ENCODE results near the gene PMF1.

The PMF1 gene

DNA sequence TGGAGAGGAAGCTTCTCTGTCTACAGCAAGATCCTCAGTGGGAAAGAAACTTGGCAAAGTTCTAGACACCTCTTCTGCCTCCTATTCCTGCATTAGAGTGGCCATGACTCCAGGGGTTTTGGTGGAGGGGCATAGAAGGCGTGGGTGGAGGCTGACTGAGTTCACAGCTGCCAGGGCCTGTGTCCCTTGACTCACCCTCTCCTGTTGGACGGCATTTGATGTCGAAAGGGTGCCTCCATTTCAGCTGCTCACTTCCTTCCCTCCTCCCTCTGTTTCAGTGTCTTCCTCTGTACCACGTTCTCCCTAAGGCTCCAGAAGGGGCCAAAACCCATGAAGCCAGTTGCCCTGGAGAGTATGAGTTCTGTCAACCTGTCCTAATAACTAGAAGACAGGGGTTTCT, 72.0 kb downstream of the PMF1 start:
- Histone ChIP-seq H3K36me3 (ENCODE audit: insufficient read depth, low read length) (peaks cover 12% of the 10 kb centered on the region), H3K27ac (no peak overlapping the region), H3K9me3 (ENCODE audit: low read depth, low read length) (no peaks in the 10 kb centered on the region), H3K9ac (ENCODE audit: insufficient read length) (no peak overlapping the region), H3K4me3 (no peak overlapping the region)
- DNase-seq (ENCODE audit: low read depth, low spot score), result no peak
- TF ChIP-seq POLR2AphosphoS5 (IDR thresholded peaks at IDR 0.05; ENCODE audit: borderline replicate concordance, low read depth, low read length) (no peak), EZH2 (IDR thresholded peaks at IDR 0.05) (no peak), FOXP2 (optimal IDR thresholded peaks at IDR 0.05; ENCODE audit: control extremely low read depth, extremely low read length, insufficient read depth) (no peak)

DNA sequence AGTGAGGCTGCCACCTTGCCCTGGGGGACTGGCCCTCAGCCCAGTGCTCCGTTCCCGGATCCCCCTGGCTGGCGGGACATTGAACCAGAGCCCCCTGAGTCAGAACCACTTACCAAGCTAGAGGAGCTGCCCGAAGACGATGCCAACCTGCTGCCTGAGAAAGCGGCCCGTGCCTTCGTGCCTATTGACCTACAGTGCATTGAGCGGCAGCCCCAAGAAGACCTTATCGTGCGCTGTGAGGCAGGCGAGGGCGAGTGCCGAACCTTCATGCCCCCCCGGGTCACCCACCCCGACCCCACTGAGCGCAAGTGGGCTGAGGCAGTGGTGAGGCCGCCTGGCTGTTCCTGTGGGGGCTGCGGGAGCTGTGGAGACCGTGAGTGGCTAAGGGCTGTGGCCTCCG, 72.6 kb downstream of the PMF1 start:
- Histone ChIP-seq H3K27ac (no peak overlapping the region), H3K9me3 (ENCODE audit: low read depth, low read length) (no peaks in the 10 kb centered on the region), H3K9ac (ENCODE audit: insufficient read length) (no peak overlapping the region), H3K4me3 (no peak overlapping the region), H3K36me3 (ENCODE audit: insufficient read depth, low read length) (peaks cover 5% of the 10 kb centered on the region)
- no peak for DNase-seq (ENCODE audit: low read depth, low spot score)
- no peak for TF ChIP-seq POLR2AphosphoS5 (IDR thresholded peaks at IDR 0.05; ENCODE audit: borderline replicate concordance, low read depth, low read length)
- no peak for TF ChIP-seq FOXP2 (optimal IDR thresholded peaks at IDR 0.05; ENCODE audit: control extremely low read depth, extremely low read length, insufficient read depth)
- TF ChIP-seq EZH2 (IDR thresholded peaks at IDR 0.05), result no peak

DNA sequence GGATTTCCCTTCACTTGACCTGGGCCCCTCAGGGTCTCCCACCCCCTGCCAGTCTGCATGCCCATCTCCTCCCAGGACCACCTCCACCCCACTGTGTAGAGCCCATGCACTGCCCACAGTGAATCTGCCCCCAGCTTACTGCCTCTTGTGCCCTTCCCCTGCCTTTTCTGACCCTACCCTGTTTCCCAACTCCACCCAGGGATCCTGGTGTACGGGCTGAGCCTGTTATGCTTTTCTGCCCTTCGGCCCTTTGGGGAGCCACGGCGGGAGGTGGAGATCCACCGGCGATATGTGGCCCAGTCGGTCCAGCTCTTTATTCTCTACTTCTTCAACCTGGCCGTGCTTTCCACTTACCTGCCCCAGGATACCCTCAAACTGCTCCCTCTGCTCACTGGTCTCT, 73.3 kb downstream of the PMF1 start:
- DNase-seq (ENCODE audit: low read depth, low spot score), result no peak
- Histone ChIP-seq H3K9me3 (ENCODE audit: low read depth, low read length) (no peaks in the 10 kb centered on the region), H3K27ac (no peak overlapping the region), H3K4me3 (no peak overlapping the region), H3K9ac (ENCODE audit: insufficient read length) (no peak overlapping the region), H3K36me3 (ENCODE audit: insufficient read depth, low read length) (no peaks in the 10 kb centered on the region)
- TF ChIP-seq POLR2AphosphoS5 (IDR thresholded peaks at IDR 0.05; ENCODE audit: borderline replicate concordance, low read depth, low read length), result no peak
- no peak for TF ChIP-seq FOXP2 (optimal IDR thresholded peaks at IDR 0.05; ENCODE audit: control extremely low read depth, extremely low read length, insufficient read depth)
- TF ChIP-seq EZH2 (IDR thresholded peaks at IDR 0.05), result no peak
